IPS DF 4.7 (cell line): ENCODE results near the gene SGCA.

Experiments
- DNase-seq: peaks from one replicate; pipeline ENCODE4 v3.0.0-alpha.2; 2013; ENCODE audit warnings: low spot score; ENCODE audit errors: extremely low read depth

SGCA gene

GRCh38 chr17:50134206-50135110 is 31.3 kb upstream of the SGCA start:
- DNase-seq: no peak

- DNase-seq: no peak
Measured at GRCh38 chr17:50135316-50136095, 30.3 kb upstream of the SGCA start.

GRCh38 chr17:50136096-50136687 is 29.6 kb upstream of the SGCA start:
- no peak for DNase-seq

GRCh38 chr17:50137042-50137441 is 28.8 kb upstream of the SGCA start:
- no peak for DNase-seq

GRCh38 chr17:50139185-50139783 is 26.5 kb upstream of the SGCA start:
- no peak for DNase-seq

GRCh38 chr17:50139950-50140885 is 25.6 kb upstream of the SGCA start:
- no peak for DNase-seq

GRCh38 chr17:50141026-50141744 is 24.6 kb upstream of the SGCA start:
- DNase-seq: no peak

GRCh38 chr17:50141745-50142110 is 24.1 kb upstream of the SGCA start:
- DNase-seq: no peak

GRCh38 chr17:50143461-50144176 is 22.2 kb upstream of the SGCA start:
- no peak for DNase-seq

GRCh38 chr17:50144355-50144754 is 21.4 kb upstream of the SGCA start:
- DNase-seq: no peak

GRCh38 chr17:50144845-50145531 is 20.8 kb upstream of the SGCA start:
- DNase-seq: no peak

GRCh38 chr17:50145532-50146229 is 20.1 kb upstream of the SGCA start:
- DNase-seq: no peak

- DNase-seq: no peak
Measured at GRCh38 chr17:50146230-50146926, 19.4 kb upstream of the SGCA start.

- DNase-seq: no peak
Measured at GRCh38 chr17:50146927-50147665, 18.7 kb upstream of the SGCA start.

GRCh38 chr17:50147841-50148225 is 18.0 kb upstream of the SGCA start:
- DNase-seq: no peak

GRCh38 chr17:50148226-50149090 is 17.3 kb upstream of the SGCA start:
- DNase-seq: no peak
